ENCODE results near the gene FAM120A.

DNA sequence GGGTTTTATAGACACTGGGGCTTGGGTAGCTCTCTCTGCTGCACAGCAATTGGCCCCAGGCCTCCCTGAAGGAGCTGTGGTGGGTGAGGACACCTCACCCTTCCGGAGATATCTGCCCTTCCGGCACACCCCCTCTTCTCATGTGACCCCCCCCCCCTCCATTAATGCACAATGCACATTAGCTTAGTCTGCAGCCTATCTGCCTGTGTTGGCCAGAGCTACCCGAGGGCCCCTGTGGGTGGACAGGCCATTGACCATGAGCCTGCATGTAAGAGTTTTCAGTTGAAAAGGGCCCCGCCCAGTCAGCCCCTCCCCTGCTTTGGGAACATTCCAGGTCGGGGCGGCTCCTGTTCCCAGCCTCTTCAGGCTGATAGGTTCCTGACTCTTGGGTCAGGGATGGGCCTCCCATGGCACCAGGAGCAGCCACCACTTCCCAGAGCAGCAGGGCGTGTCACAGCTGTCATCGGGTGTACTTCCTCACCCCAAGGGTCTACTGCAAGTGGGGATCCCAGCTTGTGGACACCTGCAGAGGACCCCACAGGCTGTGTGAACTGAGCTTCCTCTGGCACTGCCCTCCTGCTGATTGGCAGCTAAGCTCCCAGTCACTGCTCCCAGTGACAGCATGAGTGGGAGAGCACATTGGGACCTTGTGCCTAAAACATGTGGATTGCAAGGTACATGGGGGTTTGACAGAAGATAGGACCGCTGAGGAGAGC is 142.7 kb downstream of the FAM120A start:
- TF ChIP-seq, protein P1, sequence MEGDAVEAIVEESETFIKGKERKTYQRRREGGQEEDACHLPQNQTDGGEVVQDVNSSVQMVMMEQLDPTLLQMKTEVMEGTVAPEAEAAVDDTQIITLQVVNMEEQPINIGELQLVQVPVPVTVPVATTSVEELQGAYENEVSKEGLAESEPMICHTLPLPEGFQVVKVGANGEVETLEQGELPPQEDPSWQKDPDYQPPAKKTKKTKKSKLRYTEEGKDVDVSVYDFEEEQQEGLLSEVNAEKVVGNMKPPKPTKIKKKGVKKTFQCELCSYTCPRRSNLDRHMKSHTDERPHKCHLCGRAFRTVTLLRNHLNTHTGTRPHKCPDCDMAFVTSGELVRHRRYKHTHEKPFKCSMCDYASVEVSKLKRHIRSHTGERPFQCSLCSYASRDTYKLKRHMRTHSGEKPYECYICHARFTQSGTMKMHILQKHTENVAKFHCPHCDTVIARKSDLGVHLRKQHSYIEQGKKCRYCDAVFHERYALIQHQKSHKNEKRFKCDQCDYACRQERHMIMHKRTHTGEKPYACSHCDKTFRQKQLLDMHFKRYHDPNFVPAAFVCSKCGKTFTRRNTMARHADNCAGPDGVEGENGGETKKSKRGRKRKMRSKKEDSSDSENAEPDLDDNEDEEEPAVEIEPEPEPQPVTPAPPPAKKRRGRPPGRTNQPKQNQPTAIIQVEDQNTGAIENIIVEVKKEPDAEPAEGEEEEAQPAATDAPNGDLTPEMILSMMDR (IDR thresholded peaks at IDR 0.05) = no peak
- TF ChIP-seq POLR2AphosphoS5 (IDR thresholded peaks at IDR 0.05) = no peak
- no peak for TF ChIP-seq POLR2A (IDR thresholded peaks at IDR 0.05)

Data from prostate gland (tissue), 2 donors.